Measurements from ENCODE around the gene RPS15.
A peak's percentile ranks its signal among the peaks of the same experiment; 100 is the strongest.

Gene RPS15

GRCh38 chr19:1438035-1438932, at the start of gene RPS15:
Gene RPS15, plus strand, starts transcription at chr19:1438396. Its CDS starts 30 bp downstream, at chr19:1438426.
- Mint-ChIP-seq H3K27me3 (ENCODE audit: low read depth) (no peaks in the 10 kb centered on the region), H3K9me3 (no peaks in the 10 kb centered on the region), H3K4me1 (no peaks in the 10 kb centered on the region), H3K36me3 (ENCODE audit: low read depth) (peaks cover 39% of the 10 kb centered on the region), H3K4me3 (peak within 1 kb of the TSS; percentile 98 to 99 (median 99)), H3K27ac (peak within 1 kb of the TSS; percentile 94 to 99 (median 98))
- TF ChIP-seq, protein P1, sequence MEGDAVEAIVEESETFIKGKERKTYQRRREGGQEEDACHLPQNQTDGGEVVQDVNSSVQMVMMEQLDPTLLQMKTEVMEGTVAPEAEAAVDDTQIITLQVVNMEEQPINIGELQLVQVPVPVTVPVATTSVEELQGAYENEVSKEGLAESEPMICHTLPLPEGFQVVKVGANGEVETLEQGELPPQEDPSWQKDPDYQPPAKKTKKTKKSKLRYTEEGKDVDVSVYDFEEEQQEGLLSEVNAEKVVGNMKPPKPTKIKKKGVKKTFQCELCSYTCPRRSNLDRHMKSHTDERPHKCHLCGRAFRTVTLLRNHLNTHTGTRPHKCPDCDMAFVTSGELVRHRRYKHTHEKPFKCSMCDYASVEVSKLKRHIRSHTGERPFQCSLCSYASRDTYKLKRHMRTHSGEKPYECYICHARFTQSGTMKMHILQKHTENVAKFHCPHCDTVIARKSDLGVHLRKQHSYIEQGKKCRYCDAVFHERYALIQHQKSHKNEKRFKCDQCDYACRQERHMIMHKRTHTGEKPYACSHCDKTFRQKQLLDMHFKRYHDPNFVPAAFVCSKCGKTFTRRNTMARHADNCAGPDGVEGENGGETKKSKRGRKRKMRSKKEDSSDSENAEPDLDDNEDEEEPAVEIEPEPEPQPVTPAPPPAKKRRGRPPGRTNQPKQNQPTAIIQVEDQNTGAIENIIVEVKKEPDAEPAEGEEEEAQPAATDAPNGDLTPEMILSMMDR (IDR thresholded peaks at IDR 0.05; ENCODE audit: unreplicated experiment in 3 of 3), result peak; percentile 87 to 93 (median 89)

GRCh38 chr19:1388637-1389026, 49.6 kb upstream of the RPS15 start:
- peaks cover 27% of the 10 kb centered on the region for H3K36me3 Mint-ChIP-seq (ENCODE audit: low read depth)
- peaks cover 6% of the 10 kb centered on the region for H3K4me1 Mint-ChIP-seq
- H3K9me3 Mint-ChIP-seq, result no peaks in the 10 kb centered on the region
- H3K4me3 Mint-ChIP-seq, result peak overlapping the region in 1 of 3 experiments; percentile 53
- no peaks in the 10 kb centered on the region for H3K27me3 Mint-ChIP-seq (ENCODE audit: low read depth)
- TF ChIP-seq, protein P1 (IDR thresholded peaks at IDR 0.05; ENCODE audit: unreplicated experiment in 3 of 3), result no peak
- no peak overlapping the region for H3K27ac Mint-ChIP-seq

- Mint-ChIP-seq H3K36me3 (ENCODE audit: low read depth) (peaks cover 27% of the 10 kb centered on the region), H3K4me3 (peak overlapping the region in 1 of 3 experiments; percentile 53), H3K27ac (no peak overlapping the region), H3K4me1 (peaks cover 5% of the 10 kb centered on the region), H3K9me3 (no peaks in the 10 kb centered on the region), H3K27me3 (ENCODE audit: low read depth) (no peaks in the 10 kb centered on the region)
- TF ChIP-seq, protein P1 (IDR thresholded peaks at IDR 0.05; ENCODE audit: unreplicated experiment in 3 of 3), result no peak
These were observed 48.9 kb upstream of the RPS15 start for GRCh38 chr19:1389033-1389940.

DNA sequence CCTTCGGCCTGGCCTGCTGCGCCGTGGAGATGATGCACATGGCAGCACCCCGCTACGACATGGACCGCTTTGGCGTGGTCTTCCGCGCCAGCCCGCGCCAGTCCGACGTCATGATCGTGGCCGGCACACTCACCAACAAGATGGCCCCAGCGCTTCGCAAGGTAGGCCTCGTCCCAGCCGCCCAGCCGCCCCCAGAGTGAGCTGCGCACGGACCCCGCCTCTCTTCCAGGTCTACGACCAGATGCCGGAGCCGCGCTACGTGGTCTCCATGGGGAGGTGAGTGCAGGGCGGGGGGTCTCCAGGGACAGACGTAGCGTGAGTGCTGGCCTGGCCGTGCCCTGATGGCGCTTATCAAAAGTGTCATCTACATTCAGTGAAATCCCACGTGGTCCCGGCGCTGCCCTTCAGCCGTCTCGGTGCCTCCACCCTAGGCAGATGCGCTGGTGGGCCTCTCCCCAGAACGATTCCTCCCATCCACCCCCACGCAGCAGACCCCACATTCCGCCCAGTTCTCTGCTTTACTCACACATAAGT, 47.2 kb upstream of the RPS15 start:
- TF ChIP-seq, protein P1 (IDR thresholded peaks at IDR 0.05; ENCODE audit: unreplicated experiment in 3 of 3), result no peak
- peaks cover 27% of the 10 kb centered on the region for H3K36me3 Mint-ChIP-seq (ENCODE audit: low read depth)
- H3K4me1 Mint-ChIP-seq, result no peaks in the 10 kb centered on the region
- peak overlapping the region in 1 of 3 experiments; percentile 28 for H3K4me3 Mint-ChIP-seq
- H3K9me3 Mint-ChIP-seq, result no peaks in the 10 kb centered on the region
- H3K27me3 Mint-ChIP-seq (ENCODE audit: low read depth), result no peaks in the 10 kb centered on the region
- no peak overlapping the region for H3K27ac Mint-ChIP-seq

DNA sequence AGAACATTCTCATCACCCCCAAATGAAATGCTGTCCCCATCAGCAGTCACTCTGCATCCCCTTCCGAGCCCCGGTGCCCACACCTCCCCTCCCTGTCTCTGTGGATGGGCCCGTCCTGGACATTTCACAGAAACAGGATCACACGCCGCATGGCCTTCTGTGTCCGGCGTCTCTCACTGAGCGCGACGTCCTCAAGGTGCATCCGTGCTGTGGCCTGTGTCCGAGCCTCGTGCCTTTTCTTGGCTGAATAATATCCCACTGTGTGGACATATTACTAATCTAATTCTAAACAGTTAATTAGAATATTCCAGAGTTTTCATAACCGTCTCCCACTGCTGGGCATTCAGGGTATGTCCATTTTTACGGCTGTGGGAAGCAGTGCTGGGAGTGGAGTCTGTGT, 45.8 kb upstream of the RPS15 start:
- TF ChIP-seq, protein P1 (IDR thresholded peaks at IDR 0.05; ENCODE audit: unreplicated experiment in 3 of 3), result no peak
- Mint-ChIP-seq H3K36me3 (ENCODE audit: low read depth) (peaks cover 27% of the 10 kb centered on the region), H3K27ac (no peak overlapping the region), H3K4me1 (no peaks in the 10 kb centered on the region), H3K27me3 (ENCODE audit: low read depth) (no peaks in the 10 kb centered on the region), H3K9me3 (no peaks in the 10 kb centered on the region), H3K4me3 (no peak overlapping the region)

Measured in nephron (organoid).